GM21526 (cell line): ENCODE measurements around the gene EIF2B2.

Source experiments
- ATAC-seq: cut with Tn5 transposase; IDR thresholded peaks from one replicate; pipeline ENCODE4 v1.9.1; 2021; ENCODE audit warnings: moderate library complexity; ENCODE audit not compliant: unreplicated experiment, low FRiP score

EIF2B2 gene

GRCh38 chr14:75040959-75041358 lies 38.2 kb downstream of the EIF2B2 start:
- ATAC-seq, result no peak

GRCh38 chr14:75041613-75042012 lies 38.9 kb downstream of the EIF2B2 start:
- no peak for ATAC-seq

- ATAC-seq, result no peak
Measured at GRCh38 chr14:75042035-75042434, 39.3 kb downstream of the EIF2B2 start.

GRCh38 chr14:75044322-75044721 lies 41.6 kb downstream of the EIF2B2 start:
- ATAC-seq, result no peak

GRCh38 chr14:75044752-75045151 lies 42.0 kb downstream of the EIF2B2 start:
- no peak for ATAC-seq

DNA sequence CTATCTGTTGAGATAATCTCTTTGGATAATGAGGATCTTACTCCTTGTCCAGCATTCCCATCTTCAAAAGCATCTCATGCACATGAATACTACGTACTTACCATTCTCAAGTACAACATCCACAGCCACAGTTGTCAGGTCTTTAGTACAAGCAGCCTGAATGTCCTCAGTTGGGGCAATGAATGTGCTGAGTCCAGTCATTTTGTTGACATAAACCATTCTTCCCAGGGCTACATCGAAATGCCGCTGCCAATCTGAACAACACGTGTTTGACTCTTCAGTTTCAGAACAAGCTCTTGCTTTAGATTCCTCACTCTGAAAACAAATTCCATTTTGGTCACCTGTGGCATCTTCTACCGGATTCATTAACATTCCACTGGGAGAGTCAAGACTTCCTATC lies 43.6 kb downstream of the EIF2B2 start:
- no peak for ATAC-seq

DNA sequence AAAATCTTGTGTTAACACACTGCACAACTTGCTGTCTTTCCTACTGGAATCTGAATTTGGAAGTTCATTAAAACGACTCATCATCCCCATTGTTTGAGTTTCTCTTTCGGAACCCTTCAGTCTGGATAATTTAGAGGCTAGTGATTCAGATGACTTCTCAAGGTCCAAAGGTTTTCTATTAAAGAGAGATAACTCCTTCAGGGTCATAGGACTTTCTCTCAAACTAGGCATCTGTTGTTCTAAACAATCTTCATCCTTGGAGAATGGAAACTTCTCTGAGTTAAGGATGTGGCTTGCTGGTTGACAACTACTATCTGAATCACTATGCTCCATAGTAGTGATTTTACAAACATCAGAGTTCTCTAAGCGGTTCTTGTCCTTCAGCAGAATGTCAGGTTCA lies 44.2 kb downstream of the EIF2B2 start:
- no peak for ATAC-seq

- no peak for ATAC-seq
Measured at GRCh38 chr14:75047506-75047905, 44.8 kb downstream of the EIF2B2 start.

DNA sequence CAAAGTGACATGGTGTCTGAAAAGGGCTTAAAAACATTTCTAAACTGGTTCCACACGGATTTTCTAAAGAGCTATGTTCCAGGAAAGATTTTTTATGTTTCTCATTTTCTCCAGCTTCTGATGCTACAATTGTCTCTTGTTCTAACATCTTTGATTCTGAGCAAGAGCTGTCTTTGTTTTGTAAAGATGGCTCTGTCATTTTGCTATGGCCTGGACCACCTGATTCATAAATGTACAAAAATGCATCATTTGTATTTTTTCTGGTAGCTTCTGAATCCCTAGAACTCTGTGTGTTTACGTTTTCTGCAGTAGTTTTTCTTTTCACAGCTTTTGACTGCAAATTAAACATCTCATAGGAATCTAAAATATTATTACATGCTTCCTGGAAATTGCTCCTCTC lies 45.4 kb downstream of the EIF2B2 start:
- no peak for ATAC-seq

DNA sequence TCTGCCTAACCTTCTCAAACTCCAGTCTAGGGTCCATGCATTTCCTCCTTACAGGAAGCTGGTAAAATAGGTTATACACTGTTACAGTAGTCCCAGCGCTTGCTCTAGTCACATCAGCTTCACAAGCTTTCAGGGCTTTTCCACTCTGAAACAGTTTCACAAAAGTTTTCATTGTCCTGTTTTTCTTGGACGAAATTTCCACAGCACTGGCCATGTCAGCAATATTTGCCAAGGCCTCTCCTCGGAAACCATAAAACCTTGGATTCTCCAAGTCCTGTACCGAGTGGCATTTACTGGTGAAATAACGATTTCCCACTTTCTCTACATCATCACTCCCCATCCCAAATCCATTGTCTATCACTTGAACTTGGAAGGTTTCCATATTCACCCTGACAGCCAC lies 46.4 kb downstream of the EIF2B2 start:
- ATAC-seq, result no peak

DNA sequence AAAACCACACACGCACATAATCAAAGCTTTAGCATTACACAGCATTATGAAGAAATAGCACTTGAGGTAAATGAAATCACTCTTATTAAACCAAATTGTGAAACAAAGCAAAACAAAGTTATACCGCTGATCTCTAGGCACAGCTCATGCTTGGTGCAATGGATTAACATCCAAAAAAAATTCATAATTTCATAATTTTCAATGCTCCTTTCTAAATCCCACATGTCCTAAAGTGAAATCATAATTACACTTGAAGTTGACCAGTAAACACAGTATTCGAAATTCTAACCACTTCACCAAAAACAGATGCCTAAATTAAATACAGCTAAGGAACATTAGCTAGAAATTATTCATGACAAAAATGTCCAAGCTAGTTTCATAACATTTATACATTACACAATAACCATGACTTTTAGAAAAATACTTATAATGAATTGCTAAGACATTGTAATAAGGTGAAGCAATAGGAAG lies 47.0 kb downstream of the EIF2B2 start:
- no peak for ATAC-seq

DNA sequence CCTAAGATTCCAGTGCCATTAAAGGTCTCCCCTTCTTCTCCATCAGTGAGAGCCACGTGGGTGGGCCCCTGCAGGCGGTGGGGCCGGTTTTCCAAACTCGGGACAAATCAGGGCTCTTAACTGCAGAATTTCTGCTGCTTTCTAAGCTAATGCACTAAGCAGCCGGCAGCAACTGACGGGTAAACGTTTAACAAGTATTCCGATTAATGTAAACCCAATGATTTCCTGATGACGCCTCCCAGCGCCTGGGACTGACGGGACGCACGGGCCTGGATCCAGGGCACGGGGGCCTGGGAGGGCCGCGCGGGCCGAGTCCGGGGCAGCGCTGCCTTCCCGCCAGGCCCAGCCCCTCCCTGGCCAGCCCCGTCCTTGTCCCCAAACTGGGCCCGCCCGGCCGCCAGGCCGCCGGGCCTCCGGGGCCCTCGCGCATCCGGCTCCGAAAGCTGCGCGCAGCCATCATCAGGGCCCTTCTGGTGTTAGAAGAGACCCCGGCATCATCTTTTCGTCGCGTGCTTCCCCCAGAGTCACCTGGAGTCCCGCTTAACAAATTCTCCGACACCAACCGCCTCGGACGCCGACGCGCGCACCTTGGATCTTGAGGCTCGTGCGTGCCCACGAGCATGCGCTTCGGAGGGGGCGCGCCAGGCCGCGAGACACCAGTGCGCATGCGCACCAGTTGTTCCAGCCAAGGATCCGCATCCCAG lies 48.3 kb downstream of the EIF2B2 start, which contains the start of gene MLH3:
TSS of gene MLH3 (minus strand) at position 616 of the 704 bp plus-strand sequence. CDS start 1,812 bp downstream, outside the sequence.
- peak; percentile 56 for ATAC-seq

DNA sequence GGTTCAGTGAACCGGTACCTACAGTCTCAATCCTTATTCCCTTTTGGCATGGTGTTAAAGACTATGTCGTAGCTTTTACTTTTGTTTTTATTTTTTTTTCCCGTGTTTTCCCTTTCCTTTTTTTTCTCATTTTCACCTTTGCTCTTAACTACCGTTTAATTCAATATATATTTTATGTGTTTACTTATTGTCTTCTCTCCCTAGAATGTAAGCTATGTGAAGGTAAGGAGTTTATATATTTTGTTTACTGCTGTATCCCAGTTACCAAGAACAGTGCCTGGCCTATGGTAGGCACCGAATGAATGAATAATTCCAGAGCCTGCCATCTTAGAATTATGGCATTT lies 48.8 kb downstream of the EIF2B2 start:
- no peak for ATAC-seq

- no peak for ATAC-seq
Measured at GRCh38 chr14:75053396-75054291, 50.9 kb downstream of the EIF2B2 start.

DNA sequence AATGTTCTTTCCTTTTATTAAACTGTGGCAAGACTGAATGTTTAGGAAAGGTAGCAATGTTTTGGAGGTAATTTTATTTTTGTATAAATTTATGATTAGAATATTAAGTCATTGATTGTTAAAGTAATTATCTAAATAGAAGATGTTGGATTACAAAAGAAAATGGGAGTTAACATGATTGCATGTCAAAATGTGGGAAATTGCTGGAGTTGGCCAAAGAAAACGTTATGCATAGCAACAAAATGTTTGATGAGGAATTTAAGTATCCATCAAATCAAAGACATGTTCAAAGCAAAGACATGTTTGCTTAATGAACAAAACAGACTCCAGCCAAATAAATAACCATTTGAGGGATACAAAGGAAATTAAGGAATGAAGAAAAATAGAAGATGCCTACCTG lies 51.7 kb downstream of the EIF2B2 start:
- ATAC-seq, result no peak

DNA sequence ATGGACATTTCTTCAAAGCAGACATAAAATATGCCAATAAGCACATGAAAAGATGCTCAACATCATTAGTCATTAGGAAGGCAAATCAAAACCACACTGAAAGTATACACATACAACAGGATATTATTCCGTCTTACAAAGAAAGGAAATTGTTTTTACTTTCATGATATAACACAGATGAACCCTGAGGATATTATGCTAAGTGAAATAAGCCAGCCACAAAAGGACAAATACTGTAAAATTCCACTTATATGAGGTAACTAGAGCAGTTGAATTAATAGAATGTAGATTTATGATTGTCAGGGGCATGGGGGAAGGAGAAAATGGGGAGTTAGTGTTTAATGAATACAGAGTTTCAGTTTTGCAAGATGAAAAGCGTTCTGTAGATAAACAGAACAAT lies 56.9 kb downstream of the EIF2B2 start:
- no peak for ATAC-seq

GRCh38 chr14:75060420-75060819 lies 57.7 kb downstream of the EIF2B2 start:
- no peak for ATAC-seq
